DOHH2 (cell line): Measurements from ENCODE around the gene CLK3.

Experiments
- CTCF ChIP-seq: fragments of 200-600 bp; sonication (generic); IDR thresholded peaks from one replicate; pipeline ENCODE4 v1.5.1; 2014; ENCODE audit warnings: antibody characterized with exemption, mild to moderate bottlenecking, low read depth, low read length; ENCODE audit not compliant: poor library complexity, severe bottlenecking
- EZH2phosphoT487 ChIP-seq: fragments of 200-600 bp; sonication (generic); IDR thresholded peaks from 2 replicates; pipeline ENCODE4 v1.6.1; 2017; ENCODE audit warnings: borderline replicate concordance, mild to moderate bottlenecking, antibody characterized with exemption, low read length, moderate library complexity, mixed read lengths

DNA sequence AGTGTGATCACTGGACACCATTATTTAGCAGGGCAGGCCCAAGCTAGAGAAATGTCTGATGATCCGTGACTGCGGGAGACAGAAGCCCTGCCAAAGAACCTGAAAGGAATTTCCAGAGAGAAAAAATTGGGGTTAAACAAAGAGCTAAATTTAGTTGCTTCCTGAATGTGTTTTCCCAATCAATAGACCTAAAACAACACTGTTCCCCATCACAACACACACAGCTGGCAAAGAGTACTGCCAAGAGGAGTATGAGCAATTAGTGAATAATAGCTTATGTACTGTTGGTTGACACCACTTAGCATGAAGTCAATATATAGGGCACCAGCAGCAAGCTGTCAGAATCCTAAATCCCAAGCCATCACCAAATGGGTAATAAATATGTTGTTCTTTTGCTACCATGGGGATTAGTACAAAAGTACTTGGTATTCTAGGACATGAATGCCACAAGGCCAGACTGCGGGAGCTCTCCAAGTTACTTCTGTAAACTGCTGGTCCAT is 35.7 kb downstream of the CLK3 start:
- TF ChIP-seq CTCF: no peak
- TF ChIP-seq EZH2phosphoT487: no peak
